GM12878 (cell line): ENCODE measurements around the gene ADAMTS19.

Source experiments
- CREB1 ChIP-seq: IDR thresholded peaks from 2 replicates; pipeline ENCODE4 v1.6.1; 2012; ENCODE audit warnings: low read depth, mild to moderate bottlenecking, inconsistent platforms
- CTCF ChIP-seq, 3 experiments: IDR thresholded peaks in 2 of 3; conservative IDR thresholded peaks in 1 of 3; 2 replicates each; pipeline ENCODE4 v1.5.1; 2011; ENCODE audit warnings: low read depth in 3 of 3, low read length in 3 of 3, mild to moderate bottlenecking in 3 of 3, control low read depth in 2 of 3, moderate library complexity in 2 of 3, inconsistent platforms in 1 of 3, mixed read lengths in 1 of 3; ENCODE audit not compliant: control insufficient read depth in 2 of 3, insufficient read depth in 1 of 3; ENCODE audit errors: extremely low read depth in 1 of 3
- EP300 ChIP-seq, 2 experiments: fragments of 150-350 bp in 1 of 2; IDR thresholded peaks; 2 replicates each; pipeline ENCODE4 v1.6.1; 2011 to 2012; ENCODE audit warnings: low read depth in 2 of 2, low read length in 2 of 2, borderline replicate concordance in 1 of 2, improper control_type of control experiment in 1 of 2, inconsistent platforms in 1 of 2; ENCODE audit not compliant: control insufficient read depth in 1 of 2
- EZH2 ChIP-seq: IDR thresholded peaks from 2 replicates; pipeline ENCODE4 v1.6.1; 2012; ENCODE audit warnings: low read depth, mild to moderate bottlenecking, control low read depth, inconsistent platforms, low read length, borderline replicate concordance; ENCODE audit not compliant: control insufficient read depth
- PAX5 ChIP-seq: IDR thresholded peaks from 2 replicates; pipeline ENCODE4 v1.6.1; 2011; ENCODE audit warnings: low read depth, low read length, borderline replicate concordance
- PBX3 ChIP-seq: IDR thresholded peaks from 2 replicates; pipeline ENCODE4 v1.6.1; 2011; ENCODE audit warnings: mild to moderate bottlenecking, low read depth, low read length, moderate library complexity; ENCODE audit not compliant: insufficient replicate concordance
- PKNOX1 ChIP-seq: fragments of 450-650 bp; IDR thresholded peaks from 2 replicates; pipeline ENCODE4 v1.6.1; 2016; ENCODE audit warnings: mild to moderate bottlenecking
- RAD21 ChIP-seq: IDR thresholded peaks from 2 replicates; pipeline ENCODE4 v1.6.1; 2011; ENCODE audit warnings: mild to moderate bottlenecking, low read depth, low read length, moderate library complexity; ENCODE audit not compliant: insufficient read depth
- SIN3A ChIP-seq: IDR thresholded peaks from 2 replicates; pipeline ENCODE4 v1.6.1; 2012; ENCODE audit warnings: low read depth, low read length, improper control_type of control experiment
- STAT1 ChIP-seq: fragments of 450-650 bp; conservative IDR thresholded peaks from 2 replicates; pipeline ENCODE4 v1.6.1; 2014; ENCODE audit warnings: antibody characterized with exemption, mild to moderate bottlenecking
- ZNF217 ChIP-seq: fragments of 450-650 bp; IDR thresholded peaks from 2 replicates; pipeline ENCODE4 v1.6.1; 2017; ENCODE audit warnings: antibody characterized with exemption, mild to moderate bottlenecking
- ZNF24 ChIP-seq: fragments of 450-650 bp; IDR thresholded peaks from 2 replicates; pipeline ENCODE4 v1.6.1; 2017; ENCODE audit warnings: antibody characterized with exemption, mild to moderate bottlenecking
- ZNF274 ChIP-seq: IDR thresholded peaks from one replicate; pipeline ENCODE4 v1.8.0; 2011; ENCODE audit not compliant: insufficient read length, insufficient read depth

GRCh38 chr5:129441096-129441495 is 19.0 kb upstream of the ADAMTS19 start:
- TF ChIP-seq ZNF274 (no peak), CREB1 (no peak), STAT1 (no peak), RAD21 (no peak), CTCF (IDR thresholded peaks at IDR 0.05 in 2 of 3, conservative IDR thresholded peaks at IDR 0.05 in 1 of 3; ENCODE audit: control insufficient read depth in 2 of 3, extremely low read depth in 1 of 3, insufficient read depth in 1 of 3, low read depth in 3 of 3, low read length in 3 of 3) (no peak), EZH2 (no peak), ZNF24 (no peak), PBX3 (no peak), SIN3A (no peak), EP300 (IDR thresholded peaks at IDR 0.05; ENCODE audit: borderline replicate concordance in 1 of 2, control insufficient read depth in 1 of 2, low read depth in 2 of 2, low read length in 2 of 2) (no peak), PAX5 (no peak), ZNF217 (no peak), PKNOX1 (no peak)
